IMR-90 (cell line): Measurements from ENCODE around the gene ADAMTS18. TPM values are rescaled to one million over a fixed set of nuclear protein-coding genes. Genes with fewer than 3 reads are reported as not detected.

Experiments
- ATAC-seq: fragments of 200-7000 bp; cut with Tn5 transposase; 2 replicates; pipeline ENCODE4 v1.9.1; 2020; ENCODE audit warnings: low read depth, mild to moderate bottlenecking, moderate library complexity
- BruUV-seq: library from RNA; stranded (reverse); fragments of 400-500 nt; replicated peaks from 2 replicates; lab custom pipeline; 2021; lab: Mats Ljungman, UMichigan
- CTCF ChIA-PET: fragments of 300-600 bp; formaldehyde crosslinking; extraction: SDS; loops from one replicate; lab custom pipeline; 2021; ENCODE audit warnings: antibody characterized with exemption; lab: Yijun Ruan, JAX
- POLR2A ChIA-PET: fragments of 300-600 bp; sonication (Branson Sonifier 250); formaldehyde crosslinking; loops from one replicate; lab custom pipeline; 2022; ENCODE audit warnings: antibody characterized with exemption; ENCODE audit not compliant: unreplicated experiment; lab: Charles Lee
- DNase-seq: peaks from one replicate; pipeline ENCODE4 v3.0.0; 2013
- H2AFZ ChIP-seq: replicated peaks from 2 replicates; pipeline ENCODE3; 2013; ENCODE audit warnings: low read length, mild to moderate bottlenecking; ENCODE audit not compliant: poor library complexity
- H2AK5ac ChIP-seq: 2 replicates; pipeline ENCODE4 v1.6.1; 2013; ENCODE audit warnings: low read depth, low read length, inconsistent platforms
- H2AK9ac ChIP-seq: replicated peaks from 2 replicates; pipeline ENCODE3; 2013; ENCODE audit warnings: mild to moderate bottlenecking, low read depth, low read length, moderate library complexity; ENCODE audit not compliant: poor library complexity
- H2BK120ac ChIP-seq: 2 replicates; pipeline ENCODE4 v1.6.1; 2013; ENCODE audit warnings: low read depth, low read length, inconsistent platforms
- H2BK15ac ChIP-seq: 3 replicates; pipeline ENCODE4 v1.6.1; 2013; ENCODE audit warnings: low read depth, low read length, inconsistent platforms
- H2BK20ac ChIP-seq: 2 replicates; pipeline ENCODE4 v1.6.1; 2013; ENCODE audit warnings: low read depth, mild to moderate bottlenecking, inconsistent platforms, low read length, moderate library complexity
- H2BK5ac ChIP-seq: 2 replicates; pipeline ENCODE4 v1.6.1; 2013; ENCODE audit warnings: mild to moderate bottlenecking, low read depth, low read length, inconsistent platforms; ENCODE audit not compliant: poor library complexity, severe bottlenecking
- H3K14ac ChIP-seq: replicated peaks from 2 replicates; pipeline ENCODE4 v1.6.1; 2013; ENCODE audit warnings: low read depth, low read length, inconsistent platforms
- H3K18ac ChIP-seq: 2 replicates; pipeline ENCODE4 v1.6.1; 2013; ENCODE audit warnings: low read depth, low read length, control low read depth
- H3K23ac ChIP-seq: 2 replicates; pipeline ENCODE4 v1.6.1; 2013; ENCODE audit warnings: low read depth, low read length, inconsistent platforms
- H3K27ac ChIP-seq: 2 replicates; pipeline ENCODE4 v1.5.1; 2013; ENCODE audit warnings: mild to moderate bottlenecking, control low read depth, low read length; ENCODE audit not compliant: insufficient read depth
- H3K27me3 ChIP-seq: 2 replicates; pipeline ENCODE4 v1.6.1; 2013; ENCODE audit warnings: low read length; ENCODE audit not compliant: control insufficient read depth, insufficient read depth
- H3K36me3 ChIP-seq: 2 replicates; pipeline ENCODE4 v1.6.1; 2013; ENCODE audit warnings: low read length, mixed read lengths; ENCODE audit not compliant: control insufficient read depth, insufficient read depth
- H3K4ac ChIP-seq: 2 replicates; pipeline ENCODE4 v1.6.1; 2013; ENCODE audit warnings: low read depth, low read length, inconsistent platforms
- H3K4me1 ChIP-seq: 2 replicates; pipeline ENCODE4 v1.6.1; 2013; ENCODE audit warnings: low read length, mixed read lengths; ENCODE audit not compliant: control insufficient read depth, insufficient read depth
- H3K4me2 ChIP-seq: 2 replicates; pipeline ENCODE4 v1.6.1; 2013; ENCODE audit warnings: low read depth, mild to moderate bottlenecking, control low read depth, low read length, moderate library complexity
- H3K4me3 ChIP-seq: 2 replicates; pipeline ENCODE4 v1.5.1; 2013; ENCODE audit warnings: low read depth, mild to moderate bottlenecking, control low read depth, low read length, moderate library complexity; ENCODE audit not compliant: insufficient read depth
- H3K56ac ChIP-seq: 2 replicates; pipeline ENCODE4 v1.6.1; 2013; ENCODE audit warnings: low read length, inconsistent platforms; ENCODE audit not compliant: insufficient read depth; ENCODE audit errors: extremely low read depth
- H3K79me1 ChIP-seq, 2 experiments: 2 replicates each; pipeline ENCODE4 v1.6.1; 2013; ENCODE audit warnings: low read length in 2 of 2, inconsistent platforms in 1 of 2, low read depth in 1 of 2
- H3K9ac ChIP-seq: 2 replicates; pipeline ENCODE4 v1.6.1; 2013; ENCODE audit warnings: low read depth, low read length, control low read depth
- H3K9me1 ChIP-seq: 2 replicates; pipeline ENCODE4 v1.6.1; 2013; ENCODE audit warnings: low read length, inconsistent platforms; ENCODE audit not compliant: insufficient read depth
- H3K9me3 ChIP-seq: 2 replicates; pipeline ENCODE4 v1.6.1; 2013; ENCODE audit warnings: low read length; ENCODE audit not compliant: control insufficient read depth, insufficient read depth
- H4K20me1 ChIP-seq: 2 replicates; pipeline ENCODE4 v1.6.1; 2013; ENCODE audit warnings: low read length, inconsistent platforms; ENCODE audit not compliant: insufficient read depth
- H4K5ac ChIP-seq: 2 replicates; pipeline ENCODE4 v1.6.1; 2013; ENCODE audit warnings: mild to moderate bottlenecking, low read depth, low read length, control low read depth
- H4K8ac ChIP-seq, 2 experiments: 2 replicates each; pipeline ENCODE4 v1.6.1; 2013; ENCODE audit warnings: low read depth in 2 of 2, low read length in 2 of 2, control low read depth in 1 of 2, inconsistent platforms in 1 of 2
- H4K91ac ChIP-seq: 2 replicates; pipeline ENCODE4 v1.6.1; 2013; ENCODE audit warnings: low read depth, low read length, inconsistent platforms; ENCODE audit not compliant: insufficient read depth
- MAFK ChIP-seq: IDR thresholded peaks from 2 replicates; pipeline ENCODE4 v1.6.1; 2012; ENCODE audit warnings: low read depth, low read length, improper control_type of control experiment
- MAZ ChIP-seq: IDR thresholded peaks from 2 replicates; pipeline ENCODE4 v1.6.1; 2012; ENCODE audit warnings: low read depth, mild to moderate bottlenecking, low read length, improper control_type of control experiment, moderate library complexity, borderline replicate concordance
- NFE2L2 ChIP-seq: fragments of 150-350 bp; IDR thresholded peaks from 2 replicates; pipeline ENCODE4 v1.6.1; 2016; ENCODE audit warnings: low read depth, mild to moderate bottlenecking, low read length
- POLR2A ChIP-seq: IDR thresholded peaks from 2 replicates; pipeline ENCODE4 v1.6.1; 2012; ENCODE audit warnings: mild to moderate bottlenecking, low read depth, low read length
- RCOR1 ChIP-seq: IDR thresholded peaks from 2 replicates; pipeline ENCODE4 v1.6.1; 2012; ENCODE audit warnings: mild to moderate bottlenecking, low read length, improper control_type of control experiment; ENCODE audit not compliant: insufficient replicate concordance
- SMC3 ChIP-seq: fragments of 150-350 bp; IDR thresholded peaks from 2 replicates; pipeline ENCODE4 v1.6.1; 2016; ENCODE audit warnings: low read depth, mild to moderate bottlenecking, antibody characterized with exemption, low read length, moderate library complexity
- WGBS, 2 experiments: methylation state at CpG; one replicate each; pipeline versions ENCODE4 v1.1.5 to v1.1.7; 2013; ENCODE audit warnings: missing lambda C conversion rate in 2 of 2; ENCODE audit not compliant: insufficient read length in 1 of 2; ENCODE audit errors: extremely low coverage in 2 of 2; 5-methylcytosine and 5-hydroxymethylcytosine counted together
- dilution Hi-C: fragments of 300-500 bp; cut with HindIII; formaldehyde crosslinking; loops from one replicate; pipeline ENCODE4 v1.14.3; 2018; ENCODE audit warnings: low sequenced_read_pairs; ENCODE audit not compliant: unreplicated experiment
- in situ Hi-C: fragments of 300-500 bp; cut with MboI; formaldehyde crosslinking; loops from 3 replicates; pipeline ENCODE4 v1.14.3; 2019; ENCODE audit warnings: low sequenced_read_pairs, inconsistent platforms, mixed read lengths
- intact Hi-C: fragments of 100-400 bp; cut with micrococcal nuclease; formaldehyde crosslinking; loops from 2 replicates; pipeline ENCODE4 v1.10.0; 2022
- polyA plus RNA-seq, 3 experiments: library from polyadenylated mRNA; depleted of rRNA; stranded (reverse); fragments of >200 nt; gene quantifications; 2 replicates each; pipeline ENCODE4 v1.2.3, GENCODE V29; 2012; ENCODE audit warnings: low replicate concordance in 1 of 3
- total RNA-seq: library from RNA; depleted of rRNA; stranded (reverse); fragments of >200 nt; gene quantifications from 2 replicates; pipeline ENCODE4 v1.2.3, GENCODE V29; 2012
- TF ChIP-seq, protein P1 (sequence below): fragments of 150-350 bp; IDR thresholded peaks from 2 replicates; pipeline ENCODE4 v1.6.1; 2016; ENCODE audit warnings: low read depth, mild to moderate bottlenecking, low read length, moderate library complexity, borderline replicate concordance

The ADAMTS18 gene
- total and polyA plus RNA-seq, 2 of the 4 experiments (the other 2 are of a cell fraction) = not detected

GRCh38 chr16:77433146-77433545, 1.7 kb downstream of the ADAMTS18 start:
- H3K9ac ChIP-seq = no peak overlapping the region
- H2BK120ac ChIP-seq = no peak overlapping the region
- intact Hi-C loops (no loop called here), in situ Hi-C loops (no loop called here), dilution Hi-C loops (no loop called here)
- H2AK5ac ChIP-seq = no peak overlapping the region
- ATAC-seq (no peak), DNase-seq (no peak)
- H2BK15ac ChIP-seq = no peak overlapping the region
- BruUV-seq = no TSS peak
- H3K56ac ChIP-seq = no peak overlapping the region
- no peak overlapping the region for H2AFZ ChIP-seq
- no peak overlapping the region for H2AK9ac ChIP-seq
- no peak overlapping the region for H2BK5ac ChIP-seq
- no peak overlapping the region for H4K5ac ChIP-seq
- H3K4ac ChIP-seq = no peak overlapping the region
- no peaks in the 10 kb centered on the region for H3K4me1 ChIP-seq
- no peaks in the 10 kb centered on the region for H4K20me1 ChIP-seq
- H4K8ac ChIP-seq = no peak overlapping the region
- peaks cover 12% of the 10 kb centered on the region for H3K27me3 ChIP-seq
- H2BK20ac ChIP-seq = no peak overlapping the region
- no peak overlapping the region for H3K4me2 ChIP-seq
- no peak overlapping the region for H3K18ac ChIP-seq
- no peaks in the 10 kb centered on the region for H3K79me1 ChIP-seq
- 0% methylated on average over 1 of the region's 6 CpGs; no CpG with 5 or more reads in 1 of the 2 experiments for WGBS, 2 experiments
- no peak overlapping the region for H3K4me3 ChIP-seq
- H3K36me3 ChIP-seq = no peaks in the 10 kb centered on the region
- CTCF ChIA-PET = no interaction called here
- TF ChIP-seq SMC3 = no peak
- no peak for TF ChIP-seq POLR2A
- no peak for TF ChIP-seq RCOR1
- TF ChIP-seq MAFK = no peak
- TF ChIP-seq, protein P1, sequence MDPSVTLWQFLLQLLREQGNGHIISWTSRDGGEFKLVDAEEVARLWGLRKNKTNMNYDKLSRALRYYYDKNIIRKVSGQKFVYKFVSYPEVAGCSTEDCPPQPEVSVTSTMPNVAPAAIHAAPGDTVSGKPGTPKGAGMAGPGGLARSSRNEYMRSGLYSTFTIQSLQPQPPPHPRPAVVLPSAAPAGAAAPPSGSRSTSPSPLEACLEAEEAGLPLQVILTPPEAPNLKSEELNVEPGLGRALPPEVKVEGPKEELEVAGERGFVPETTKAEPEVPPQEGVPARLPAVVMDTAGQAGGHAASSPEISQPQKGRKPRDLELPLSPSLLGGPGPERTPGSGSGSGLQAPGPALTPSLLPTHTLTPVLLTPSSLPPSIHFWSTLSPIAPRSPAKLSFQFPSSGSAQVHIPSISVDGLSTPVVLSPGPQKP = no peak
- no peak for TF ChIP-seq NFE2L2
- no peak for TF ChIP-seq MAZ
- no peaks in the 10 kb centered on the region for H3K9me3 ChIP-seq
- no peak overlapping the region for H4K91ac ChIP-seq
- no peak overlapping the region for H3K23ac ChIP-seq
- POLR2A ChIA-PET = no interaction called here
- no peak overlapping the region for H3K27ac ChIP-seq
- no peaks in the 10 kb centered on the region for H3K9me1 ChIP-seq
- H3K14ac ChIP-seq = no peak overlapping the region
